GM20000 (cell line): ENCODE data around the gene TMCO1.
"Not testable (repeated sequence)": the region's sequence is repeated elsewhere in the genome, so short reads cannot be mapped to it uniquely, and the experiment has no call there.

Source experiments
- DNase-seq: peaks from one replicate; pipeline ENCODE4 v3.0.0; 2012; ENCODE audit warnings: low spot score
- CTCF ChIP-seq: IDR thresholded peaks from 2 replicates; pipeline ENCODE4 v1.5.1; 2012; ENCODE audit warnings: mild to moderate bottlenecking, control low read depth; ENCODE audit errors: extremely low read depth, missing control alignments

Gene TMCO1

GRCh38 chr1:165712764-165713163 is 55.9 kb downstream of the TMCO1 start:
- no peak for TF ChIP-seq CTCF
- no peak for DNase-seq

GRCh38 chr1:165707984-165708706 is 60.5 kb downstream of the TMCO1 start:
- TF ChIP-seq CTCF: no peak
- DNase-seq: no peak

GRCh38 chr1:165703648-165704047 is 65.0 kb downstream of the TMCO1 start:
- no peak for DNase-seq
- TF ChIP-seq CTCF: no peak

GRCh38 chr1:165701922-165702321 is 66.7 kb downstream of the TMCO1 start:
- not testable (repeated sequence) for DNase-seq

- DNase-seq: no peak
- TF ChIP-seq CTCF: no peak
These were observed 69.1 kb downstream of the TMCO1 start for GRCh38 chr1:165699577-165699976.

- TF ChIP-seq CTCF: no peak
- DNase-seq: no peak
These were observed 70.0 kb downstream of the TMCO1 start for GRCh38 chr1:165698761-165699052.

- peak; percentile 88 for DNase-seq
- peak; percentile 9 for TF ChIP-seq CTCF
These were observed 70.5 kb downstream of the TMCO1 start, which contains the start of gene ALDH9A1 for GRCh38 chr1:165697881-165698760. Gene ALDH9A1, minus strand, starts transcription at chr1:165698562. Its CDS starts 4 bp downstream, at chr1:165698558.
